Liver (tissue), 9 donors: Measurements from ENCODE around the gene WIPF1. TPM values are rescaled to one million over a fixed set of nuclear protein-coding genes. Genes with fewer than 3 reads are reported as not detected.

Source experiments
- DNase-seq: peaks from one replicate; pipeline ENCODE4 v3.0.0-alpha.2; 2017; ENCODE audit warnings: low spot score
- H3K27ac ChIP-seq, 2 donors: one replicate each; pipeline ENCODE4 v1.7.0; 2013; ENCODE audit warnings: inconsistent platforms in 2 of 2, low read length in 2 of 2, control low read depth in 1 of 2, low read depth in 1 of 2, mild to moderate bottlenecking in 1 of 2
- H3K27me3 ChIP-seq, 4 donors: one replicate each; pipeline versions ENCODE4 v1.6.1 to v1.7.0; 2013; ENCODE audit warnings: low read length in 3 of 4, inconsistent platforms in 1 of 4, mild to moderate bottlenecking in 1 of 4, moderate library complexity in 1 of 4; ENCODE audit not compliant: control insufficient read depth in 4 of 4, insufficient read depth in 4 of 4
- H3K36me3 ChIP-seq, 4 donors: one replicate each; pipeline versions ENCODE4 v1.6.1 to v1.7.0; 2013; ENCODE audit warnings: low read length in 3 of 4, mild to moderate bottlenecking in 3 of 4, low read depth in 1 of 4, moderate library complexity in 1 of 4; ENCODE audit not compliant: control insufficient read depth in 4 of 4, insufficient read depth in 3 of 4
- H3K4me1 ChIP-seq, 4 donors: one replicate each; pipeline versions ENCODE4 v1.6.1 to v1.7.0; 2013; ENCODE audit warnings: low read length in 3 of 4, mild to moderate bottlenecking in 3 of 4, moderate library complexity in 1 of 4; ENCODE audit not compliant: control insufficient read depth in 4 of 4, insufficient read depth in 4 of 4
- H3K4me3 ChIP-seq, 3 donors: one replicate each; pipeline versions ENCODE4 v1.6.1 to v1.7.0; 2013; ENCODE audit warnings: low read length in 3 of 3, control low read depth in 1 of 3, low read depth in 1 of 3, mild to moderate bottlenecking in 1 of 3
- H3K9ac ChIP-seq, 2 donors: one replicate each; pipeline ENCODE4 v1.7.0; 2013; ENCODE audit warnings: low read length in 2 of 2, mild to moderate bottlenecking in 2 of 2, moderate library complexity in 2 of 2, control low read depth in 1 of 2, low read depth in 1 of 2
- H3K9me3 ChIP-seq, 4 donors: one replicate each; pipeline versions ENCODE4 v1.6.1 to v1.7.0; 2013; ENCODE audit warnings: low read length in 3 of 4; ENCODE audit not compliant: control insufficient read depth in 4 of 4
- EGR1 ChIP-seq, 2 donors: IDR thresholded peaks; 2 replicates each; pipeline ENCODE4 v1.6.1; 2016 to 2018; ENCODE audit warnings: antibody characterized with exemption in 2 of 2, low read depth in 2 of 2
- FOXA1 ChIP-seq: IDR thresholded peaks from 2 replicates; pipeline ENCODE4 v1.6.1; 2016; ENCODE audit warnings: antibody characterized with exemption
- FOXA2 ChIP-seq: IDR thresholded peaks from 2 replicates; pipeline ENCODE4 v1.6.1; 2016; ENCODE audit warnings: antibody characterized with exemption
- HNF4A ChIP-seq, 2 donors: conservative IDR thresholded peaks; 2 replicates each; pipeline ENCODE4 v1.6.1; 2016; ENCODE audit warnings: antibody characterized with exemption in 2 of 2, mild to moderate bottlenecking in 2 of 2
- HNF4G ChIP-seq: IDR thresholded peaks from 2 replicates; pipeline ENCODE4 v1.6.1; 2016; ENCODE audit warnings: antibody characterized with exemption
- JUND ChIP-seq, 2 donors: IDR thresholded peaks; 2 replicates each; pipeline ENCODE4 v1.6.1; 2016; ENCODE audit warnings: antibody characterized with exemption in 2 of 2
- NR2F2 ChIP-seq: IDR thresholded peaks from 2 replicates; pipeline ENCODE4 v1.6.1; 2016; ENCODE audit warnings: antibody characterized with exemption
- RXRA ChIP-seq, 2 donors: IDR thresholded peaks; 2 replicates each; pipeline ENCODE4 v1.6.1; 2017 to 2018; ENCODE audit warnings: antibody characterized with exemption in 2 of 2, mild to moderate bottlenecking in 1 of 2
- SP1 ChIP-seq: IDR thresholded peaks from 2 replicates; pipeline ENCODE4 v1.6.1; 2018; ENCODE audit warnings: antibody characterized with exemption, mild to moderate bottlenecking
- TAF1 ChIP-seq: conservative IDR thresholded peaks from 2 replicates; pipeline ENCODE4 v1.6.1; 2016; ENCODE audit warnings: antibody characterized with exemption, mild to moderate bottlenecking
- YY1 ChIP-seq: IDR thresholded peaks from 2 replicates; pipeline ENCODE4 v1.6.1; 2016; ENCODE audit warnings: antibody characterized with exemption, mild to moderate bottlenecking
- WGBS: extraction: QIAGEN DNeasy Blood & Tissue Kit; methylation state at CpG from one replicate; pipeline ENCODE4 v1.1.7; 2013; 5-methylcytosine and 5-hydroxymethylcytosine counted together
- polyA plus RNA-seq, 2 donors: library from polyadenylated mRNA; stranded (reverse) in 1 of 2; unstranded in 1 of 2; fragments of 200-250 nt in 1 of 2; fragments of >200 nt in 1 of 2; fragmentation: Nextera tagmentation in 1 of 2; extraction: Ambion mirVana in 1 of 2; gene quantifications; one replicate each; pipeline versions ENCODE4 v1.2.1 to v1.2.3, GENCODE V29; 2013 to 2015
- total RNA-seq, 2 donors: library from RNA; depleted of rRNA; stranded (reverse); fragments of >200 nt; gene quantifications; one replicate each; pipeline ENCODE4 v1.2.3, GENCODE V29; 2014
- TF ChIP-seq, protein P1 (sequence below): IDR thresholded peaks from 2 replicates; pipeline ENCODE4 v1.6.1; 2016; ENCODE audit warnings: antibody characterized with exemption
- TF ChIP-seq, protein P2 (sequence below): IDR thresholded peaks from 2 replicates; pipeline ENCODE4 v1.6.1; 2016; ENCODE audit warnings: antibody characterized with exemption
- TF ChIP-seq, protein P3 (sequence below): fragments of 150-350 bp; IDR thresholded peaks from 2 replicates; pipeline ENCODE4 v1.5.1; 2017; ENCODE audit warnings: improper control_type of control experiment, low read depth, low read length; ENCODE audit not compliant: missing input control
- TF ChIP-seq, protein P4 (sequence below): IDR thresholded peaks from 2 replicates; pipeline ENCODE4 v1.6.1; 2016; ENCODE audit warnings: antibody characterized with exemption
- donor health status: healthy.
- donor health status: healthy.
- donor health status: healthy.
- donor health status: healthy.
- donor health status: healthy.

Gene WIPF1
- total and polyA plus RNA-seq, 4 donors = 4.7 to 7.7 (median 6.3) TPM

DNA sequence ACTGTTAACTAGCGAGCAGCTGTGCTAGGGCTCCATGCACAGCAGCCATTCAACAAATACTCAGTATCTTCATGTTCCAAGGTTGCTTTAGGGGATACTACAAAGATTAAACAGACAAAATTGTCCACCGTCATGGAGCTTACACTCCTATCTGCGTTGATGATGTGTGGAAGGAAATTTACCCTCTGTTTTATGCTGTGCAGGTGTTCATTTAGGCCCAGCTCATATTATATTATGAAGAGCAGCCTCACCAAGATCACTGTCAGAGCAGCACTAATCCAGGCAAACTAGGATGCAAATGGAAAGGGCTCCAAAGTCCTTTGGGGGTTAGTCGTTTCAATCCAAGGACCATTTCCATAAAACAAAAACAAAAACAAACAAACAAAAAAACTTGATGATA, 13.4 kb upstream of the WIPF1 start (continued):
- TF ChIP-seq EGR1 (IDR thresholded peaks at IDR 0.05; ENCODE audit: low read depth in 2 of 2) (no peak), FOXA1 (no peak), NR2F2 (no peak), HNF4G (no peak), SP1 (no peak), FOXA2 (no peak), JUND (IDR thresholded peaks at IDR 0.05) (no peak)
- TF ChIP-seq, protein P1, sequence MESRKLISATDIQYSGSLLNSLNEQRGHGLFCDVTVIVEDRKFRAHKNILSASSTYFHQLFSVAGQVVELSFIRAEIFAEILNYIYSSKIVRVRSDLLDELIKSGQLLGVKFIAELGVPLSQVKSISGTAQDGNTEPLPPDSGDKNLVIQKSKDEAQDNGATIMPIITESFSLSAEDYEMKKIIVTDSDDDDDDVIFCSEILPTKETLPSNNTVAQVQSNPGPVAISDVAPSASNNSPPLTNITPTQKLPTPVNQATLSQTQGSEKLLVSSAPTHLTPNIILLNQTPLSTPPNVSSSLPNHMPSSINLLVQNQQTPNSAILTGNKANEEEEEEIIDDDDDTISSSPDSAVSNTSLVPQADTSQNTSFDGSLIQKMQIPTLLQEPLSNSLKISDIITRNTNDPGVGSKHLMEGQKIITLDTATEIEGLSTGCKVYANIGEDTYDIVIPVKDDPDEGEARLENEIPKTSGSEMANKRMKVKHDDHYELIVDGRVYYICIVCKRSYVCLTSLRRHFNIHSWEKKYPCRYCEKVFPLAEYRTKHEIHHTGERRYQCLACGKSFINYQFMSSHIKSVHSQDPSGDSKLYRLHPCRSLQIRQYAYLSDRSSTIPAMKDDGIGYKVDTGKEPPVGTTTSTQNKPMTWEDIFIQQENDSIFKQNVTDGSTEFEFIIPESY = no peak

DNA sequence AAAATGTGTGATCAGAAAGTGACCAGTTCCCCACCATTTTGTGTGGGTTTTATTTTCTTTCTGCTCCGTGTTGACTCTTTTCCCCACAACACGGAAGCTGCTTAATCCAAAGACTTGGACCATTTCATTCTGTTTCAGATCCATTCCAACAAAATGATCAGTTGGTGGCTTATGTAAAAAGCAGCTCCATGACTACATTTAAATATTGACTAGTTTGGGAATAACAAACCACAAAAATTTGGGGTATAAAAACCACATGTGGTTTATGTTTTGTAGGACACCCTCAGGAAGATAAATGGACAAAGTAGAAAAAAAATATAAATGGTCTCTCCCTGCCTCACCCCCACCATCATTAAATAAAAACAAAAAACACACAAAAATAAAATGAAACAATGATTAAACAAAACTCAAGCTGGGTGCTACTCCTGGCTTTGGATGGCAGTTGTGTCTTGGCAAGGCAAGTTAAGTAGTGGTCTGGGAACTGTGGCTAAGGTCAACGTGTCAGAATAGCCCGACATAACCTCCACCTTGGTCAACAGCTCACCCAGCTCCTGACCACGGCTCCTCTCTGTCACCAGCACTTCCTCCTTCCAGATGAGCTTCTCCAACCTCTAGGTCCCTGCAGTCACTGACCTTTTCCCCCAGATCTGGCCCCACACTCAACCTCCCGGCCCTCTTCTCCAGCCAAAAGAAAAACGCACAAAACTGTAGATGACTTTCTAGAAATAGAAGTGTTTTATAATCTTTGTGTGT, 12.8 kb upstream of the WIPF1 start:
- Histone ChIP-seq H3K36me3 (no peaks in the 10 kb centered on the region), H3K27me3 (no peaks in the 10 kb centered on the region), H3K4me3 (no peak overlapping the region), H3K9ac (no peak overlapping the region), H3K4me1 (peaks cover 4 to 23% (median 11%) of the 10 kb centered on the region in 4 donors), H3K27ac (peak overlapping the region; percentile 3 to 15), H3K9me3 (no peaks in the 10 kb centered on the region)
- WGBS = 47% methylated on average over 7 of the region's 7 CpGs
- no peak for DNase-seq
- TF ChIP-seq, protein P2, sequence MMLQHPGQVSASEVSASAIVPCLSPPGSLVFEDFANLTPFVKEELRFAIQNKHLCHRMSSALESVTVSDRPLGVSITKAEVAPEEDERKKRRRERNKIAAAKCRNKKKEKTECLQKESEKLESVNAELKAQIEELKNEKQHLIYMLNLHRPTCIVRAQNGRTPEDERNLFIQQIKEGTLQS = no peak
- TF ChIP-seq SP1 = no peak
- TF ChIP-seq JUND (IDR thresholded peaks at IDR 0.05) = no peak
- TF ChIP-seq TAF1 = no peak
- TF ChIP-seq, protein P1 = no peak
- TF ChIP-seq HNF4A (conservative IDR thresholded peaks at IDR 0.05) = no peak
- TF ChIP-seq, protein P3, sequence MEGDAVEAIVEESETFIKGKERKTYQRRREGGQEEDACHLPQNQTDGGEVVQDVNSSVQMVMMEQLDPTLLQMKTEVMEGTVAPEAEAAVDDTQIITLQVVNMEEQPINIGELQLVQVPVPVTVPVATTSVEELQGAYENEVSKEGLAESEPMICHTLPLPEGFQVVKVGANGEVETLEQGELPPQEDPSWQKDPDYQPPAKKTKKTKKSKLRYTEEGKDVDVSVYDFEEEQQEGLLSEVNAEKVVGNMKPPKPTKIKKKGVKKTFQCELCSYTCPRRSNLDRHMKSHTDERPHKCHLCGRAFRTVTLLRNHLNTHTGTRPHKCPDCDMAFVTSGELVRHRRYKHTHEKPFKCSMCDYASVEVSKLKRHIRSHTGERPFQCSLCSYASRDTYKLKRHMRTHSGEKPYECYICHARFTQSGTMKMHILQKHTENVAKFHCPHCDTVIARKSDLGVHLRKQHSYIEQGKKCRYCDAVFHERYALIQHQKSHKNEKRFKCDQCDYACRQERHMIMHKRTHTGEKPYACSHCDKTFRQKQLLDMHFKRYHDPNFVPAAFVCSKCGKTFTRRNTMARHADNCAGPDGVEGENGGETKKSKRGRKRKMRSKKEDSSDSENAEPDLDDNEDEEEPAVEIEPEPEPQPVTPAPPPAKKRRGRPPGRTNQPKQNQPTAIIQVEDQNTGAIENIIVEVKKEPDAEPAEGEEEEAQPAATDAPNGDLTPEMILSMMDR = no peak
- TF ChIP-seq, protein P4, sequence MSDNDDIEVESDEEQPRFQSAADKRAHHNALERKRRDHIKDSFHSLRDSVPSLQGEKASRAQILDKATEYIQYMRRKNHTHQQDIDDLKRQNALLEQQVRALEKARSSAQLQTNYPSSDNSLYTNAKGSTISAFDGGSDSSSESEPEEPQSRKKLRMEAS = no peak
- no peak for TF ChIP-seq YY1
- no peak for TF ChIP-seq RXRA (IDR thresholded peaks at IDR 0.05)
- no peak for TF ChIP-seq FOXA1
